DND-41 (cell line): ENCODE results near the gene PSTPIP2.

Experiments
- ATAC-seq: fragments of 200-7000 bp; cut with Tn5 transposase; 3 replicates; pipeline ENCODE4 v1.9.1; 2021; ENCODE audit warnings: low read depth; ENCODE audit not compliant: insufficient read depth
- DNase-seq: peaks from one replicate; pipeline ENCODE4 v3.0.0-alpha.2; 2020
- H2AFZ ChIP-seq: 2 replicates; pipeline ENCODE4 v1.6.0; 2012; ENCODE audit warnings: low read depth, low read length
- H3K27ac ChIP-seq: 2 replicates; pipeline ENCODE4 v1.5.1; 2012; ENCODE audit warnings: low read length, inconsistent platforms
- H3K27me3 ChIP-seq: fragments of 200-600 bp; sonication (generic); 2 replicates; pipeline ENCODE4 v1.6.0; 2012; ENCODE audit warnings: low read length, mild to moderate bottlenecking, inconsistent platforms; ENCODE audit not compliant: insufficient read depth, poor library complexity
- H3K36me3 ChIP-seq: 2 replicates; pipeline ENCODE4 v1.5.1; 2012; ENCODE audit warnings: low read length, inconsistent platforms; ENCODE audit not compliant: insufficient read depth
- H3K4me1 ChIP-seq: 2 replicates; pipeline ENCODE4 v1.5.1; 2012; ENCODE audit warnings: mild to moderate bottlenecking, low read length; ENCODE audit not compliant: insufficient read depth
- H3K4me2 ChIP-seq: 2 replicates; pipeline ENCODE4 v1.6.0; 2012; ENCODE audit warnings: mild to moderate bottlenecking, moderate library complexity, low read length, inconsistent platforms; ENCODE audit not compliant: insufficient read depth
- H3K4me3 ChIP-seq, 2 experiments: fragments of 200-600 bp in 1 of 2; shearing (Covaris generic) in 1 of 2; 2 replicates each; pipeline ENCODE4 v1.5.1; 2012 to 2016; ENCODE audit warnings: inconsistent platforms in 2 of 2, low read length in 2 of 2, mild to moderate bottlenecking in 2 of 2, low read depth in 1 of 2, moderate library complexity in 1 of 2
- H3K79me2 ChIP-seq: 2 replicates; pipeline ENCODE4 v1.6.0; 2012; ENCODE audit warnings: low read length, inconsistent platforms; ENCODE audit not compliant: insufficient read depth
- H3K9ac ChIP-seq: 2 replicates; pipeline ENCODE4 v1.6.0; 2012; ENCODE audit warnings: low read depth, mild to moderate bottlenecking, inconsistent platforms, low read length, moderate library complexity
- H3K9me3 ChIP-seq: 2 replicates; pipeline ENCODE4 v1.5.1; 2012; ENCODE audit warnings: low read length, moderate library complexity, mild to moderate bottlenecking, inconsistent platforms; ENCODE audit not compliant: insufficient read depth, severe bottlenecking
- H4K20me1 ChIP-seq: 2 replicates; pipeline ENCODE4 v1.6.0; 2012; ENCODE audit warnings: low read length; ENCODE audit not compliant: insufficient read depth
- CTCF ChIP-seq: IDR thresholded peaks from 2 replicates; pipeline ENCODE4 v1.5.1; 2012; ENCODE audit warnings: borderline replicate concordance, low read length, moderate library complexity, mild to moderate bottlenecking; ENCODE audit not compliant: poor library complexity, severe bottlenecking; ENCODE audit errors: extremely low read depth
- EZH2 ChIP-seq: IDR thresholded peaks from 3 replicates; pipeline ENCODE4 v1.6.1; 2012; ENCODE audit warnings: borderline replicate concordance, low read depth, mild to moderate bottlenecking, moderate library complexity, low read length, inconsistent platforms; ENCODE audit not compliant: severe bottlenecking

PSTPIP2 gene

GRCh38 chr18:46071653-46072375 lies at the start of gene PSTPIP2:
PSTPIP2 (minus strand) TSS chr18:46072260; CDS start chr18:46072188, 72 bp downstream.
- no peak for ATAC-seq

GRCh38 chr18:46113751-46114150 lies 41.7 kb upstream of the PSTPIP2 start:
- Histone ChIP-seq H3K36me3 (peaks cover 66% of the 10 kb centered on the region), H3K4me1 (peaks cover 11% of the 10 kb centered on the region), H3K9me3 (no peaks in the 10 kb centered on the region), H3K9ac (no peak overlapping the region), H3K4me2 (no peak overlapping the region), H2AFZ (no peak overlapping the region), H3K4me3 (no peak overlapping the region), H3K79me2 (peaks cover 45% of the 10 kb centered on the region), H4K20me1 (no peaks in the 10 kb centered on the region), H3K27me3 (no peaks in the 10 kb centered on the region), H3K27ac (no peak overlapping the region)
- no peak for ATAC-seq
- TF ChIP-seq EZH2 (no peak), CTCF (no peak)
- DNase-seq: no peak

More at GRCh38 chr18:46071653-46072375, at the start of gene PSTPIP2:
- TF ChIP-seq CTCF (no peak), EZH2 (no peak)
- no peak within 1 kb of the TSS for H3K4me3 ChIP-seq
- no peak within 1 kb of the TSS for H3K27ac ChIP-seq
- no peaks in the 10 kb centered on the region for H3K4me1 ChIP-seq
- H3K79me2 ChIP-seq: no peaks in the 10 kb centered on the region
- no peak within 1 kb of the TSS for H3K9ac ChIP-seq
- H2AFZ ChIP-seq: no peak within 1 kb of the TSS
- H3K4me2 ChIP-seq: no peak within 1 kb of the TSS
- H3K9me3 ChIP-seq: no peaks in the 10 kb centered on the region
- H4K20me1 ChIP-seq: no peaks in the 10 kb centered on the region
- no peaks in the 10 kb centered on the region for H3K36me3 ChIP-seq
- DNase-seq: no peak
- H3K27me3 ChIP-seq: no peaks in the 10 kb centered on the region

GRCh38 chr18:46110406-46110805 lies 38.3 kb upstream of the PSTPIP2 start:
- no peaks in the 10 kb centered on the region for H3K27me3 ChIP-seq
- no peak for ATAC-seq
- H2AFZ ChIP-seq: no peak overlapping the region
- H3K4me3 ChIP-seq: no peak overlapping the region
- H3K9me3 ChIP-seq: no peaks in the 10 kb centered on the region
- H3K4me2 ChIP-seq: no peak overlapping the region
- DNase-seq: no peak
- no peaks in the 10 kb centered on the region for H4K20me1 ChIP-seq
- no peak overlapping the region for H3K27ac ChIP-seq
- H3K9ac ChIP-seq: no peak overlapping the region
- TF ChIP-seq EZH2 (no peak), CTCF (no peak)
- peaks cover 38% of the 10 kb centered on the region for H3K4me1 ChIP-seq
- peaks cover 72% of the 10 kb centered on the region for H3K79me2 ChIP-seq
- peaks cover 75% of the 10 kb centered on the region for H3K36me3 ChIP-seq
